ENCODE results near the gene SLC38A1.

The SLC38A1 gene

DNA sequence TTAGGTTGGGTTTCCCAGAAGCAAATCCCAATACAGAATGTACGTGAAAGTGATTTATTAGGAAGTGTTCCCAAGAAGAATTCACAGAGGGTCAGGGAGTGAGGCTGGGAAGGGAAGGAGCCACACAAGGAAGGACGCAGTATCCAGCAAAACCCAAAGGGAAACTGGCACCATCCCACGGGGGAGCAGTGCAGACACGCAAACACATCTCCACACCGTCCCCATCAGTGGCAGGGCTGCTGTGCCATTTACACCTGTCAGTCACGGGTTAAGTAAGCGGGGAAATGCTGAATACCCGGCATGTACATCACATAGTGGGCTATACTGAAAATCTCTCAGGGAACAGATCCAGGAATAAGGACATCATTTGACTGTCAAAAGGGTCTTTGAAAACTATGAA is 93.9 kb downstream of the SLC38A1 start:
- no peak overlapping the region for H3K9ac ChIP-seq (ENCODE audit: low read length)
- H3K9me3 ChIP-seq (ENCODE audit: low read length) = no peaks in the 10 kb centered on the region
- H3K27me3 ChIP-seq (ENCODE audit: insufficient read depth, low read length) = no peaks in the 10 kb centered on the region
- no peaks in the 10 kb centered on the region; the same call in 1 of the 2 replicates for H3F3A ChIP-seq (ENCODE audit: insufficient read depth, low read length)
- H3K79me2 ChIP-seq (ENCODE audit: insufficient read depth, low read length) = no peaks in the 10 kb centered on the region
- no peak for TF ChIP-seq EZH2 (IDR thresholded peaks at IDR 0.05; ENCODE audit: borderline replicate concordance, low read length)
- TF ChIP-seq, protein P1, sequence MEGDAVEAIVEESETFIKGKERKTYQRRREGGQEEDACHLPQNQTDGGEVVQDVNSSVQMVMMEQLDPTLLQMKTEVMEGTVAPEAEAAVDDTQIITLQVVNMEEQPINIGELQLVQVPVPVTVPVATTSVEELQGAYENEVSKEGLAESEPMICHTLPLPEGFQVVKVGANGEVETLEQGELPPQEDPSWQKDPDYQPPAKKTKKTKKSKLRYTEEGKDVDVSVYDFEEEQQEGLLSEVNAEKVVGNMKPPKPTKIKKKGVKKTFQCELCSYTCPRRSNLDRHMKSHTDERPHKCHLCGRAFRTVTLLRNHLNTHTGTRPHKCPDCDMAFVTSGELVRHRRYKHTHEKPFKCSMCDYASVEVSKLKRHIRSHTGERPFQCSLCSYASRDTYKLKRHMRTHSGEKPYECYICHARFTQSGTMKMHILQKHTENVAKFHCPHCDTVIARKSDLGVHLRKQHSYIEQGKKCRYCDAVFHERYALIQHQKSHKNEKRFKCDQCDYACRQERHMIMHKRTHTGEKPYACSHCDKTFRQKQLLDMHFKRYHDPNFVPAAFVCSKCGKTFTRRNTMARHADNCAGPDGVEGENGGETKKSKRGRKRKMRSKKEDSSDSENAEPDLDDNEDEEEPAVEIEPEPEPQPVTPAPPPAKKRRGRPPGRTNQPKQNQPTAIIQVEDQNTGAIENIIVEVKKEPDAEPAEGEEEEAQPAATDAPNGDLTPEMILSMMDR (IDR thresholded peaks at IDR 0.05; ENCODE audit: low read length) = no peak
- no peak overlapping the region for H3K4me2 ChIP-seq (ENCODE audit: low read length)
- no peak overlapping the region for H3K27ac ChIP-seq (ENCODE audit: low read depth, low read length, poor library complexity, severe bottlenecking)
- H3K36me3 ChIP-seq (ENCODE audit: insufficient read depth, low read length) = no peaks in the 10 kb centered on the region; the same call in 1 of the 2 replicates
- no peaks in the 10 kb centered on the region for H3K9me2 ChIP-seq (ENCODE audit: low read depth, low read length)
- H2AFZ ChIP-seq (ENCODE audit: low read length) = no peak overlapping the region
- H3K4me3 ChIP-seq (ENCODE audit: low read depth, low read length, poor library complexity, severe bottlenecking) = no peak overlapping the region
- peaks cover 22% of the 10 kb centered on the region for H3K4me1 ChIP-seq (ENCODE audit: insufficient read depth, low read length, severe bottlenecking)
- H4K20me1 ChIP-seq (ENCODE audit: insufficient read depth, low read length) = no peaks in the 10 kb centered on the region

DNA sequence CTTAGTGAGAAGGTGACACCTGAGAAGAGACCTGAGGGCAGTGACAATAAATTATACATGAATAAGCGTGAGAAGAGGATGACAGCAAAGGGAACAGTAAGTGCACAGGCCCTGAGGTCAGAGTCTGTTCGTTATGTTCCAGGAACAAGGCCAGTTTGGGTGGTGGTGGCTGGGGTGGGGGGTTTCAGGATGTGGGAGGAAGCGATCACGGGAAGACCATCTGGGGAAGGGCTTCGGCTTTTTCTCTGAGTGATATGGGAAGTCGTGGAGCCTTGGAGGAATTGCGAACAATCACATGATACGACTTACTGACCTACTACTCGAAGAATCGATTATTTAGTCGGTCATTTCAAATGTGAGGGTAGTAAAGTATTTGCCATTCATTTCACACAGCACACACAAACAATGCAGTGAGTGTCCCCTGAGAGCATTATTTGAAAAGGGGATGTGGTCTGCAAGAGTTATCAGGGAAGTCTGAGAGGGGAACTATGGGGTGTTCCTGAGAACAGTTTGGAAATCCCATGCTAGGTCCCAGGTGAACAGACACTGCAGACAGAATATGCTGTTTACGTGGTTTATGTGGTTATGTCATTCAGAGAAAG is 94.7 kb downstream of the SLC38A1 start:
- TF ChIP-seq EZH2 (IDR thresholded peaks at IDR 0.05; ENCODE audit: borderline replicate concordance, low read length) = no peak
- no peak overlapping the region for H3K9ac ChIP-seq (ENCODE audit: low read length)
- no peaks in the 10 kb centered on the region for H3K9me3 ChIP-seq (ENCODE audit: low read length)
- no peaks in the 10 kb centered on the region for H4K20me1 ChIP-seq (ENCODE audit: insufficient read depth, low read length)
- H3K36me3 ChIP-seq (ENCODE audit: insufficient read depth, low read length) = no peaks in the 10 kb centered on the region; the same call in 1 of the 2 replicates
- H3K27me3 ChIP-seq (ENCODE audit: insufficient read depth, low read length) = no peaks in the 10 kb centered on the region
- no peak overlapping the region for H2AFZ ChIP-seq (ENCODE audit: low read length)
- H3K79me2 ChIP-seq (ENCODE audit: insufficient read depth, low read length) = no peaks in the 10 kb centered on the region
- H3K4me2 ChIP-seq (ENCODE audit: low read length) = no peak overlapping the region
- no peak overlapping the region for H3K27ac ChIP-seq (ENCODE audit: low read depth, low read length, poor library complexity, severe bottlenecking)
- H3K9me2 ChIP-seq (ENCODE audit: low read depth, low read length) = no peaks in the 10 kb centered on the region
- H3K4me1 ChIP-seq (ENCODE audit: insufficient read depth, low read length, severe bottlenecking) = peaks cover 18% of the 10 kb centered on the region
- H3K4me3 ChIP-seq (ENCODE audit: low read depth, low read length, poor library complexity, severe bottlenecking) = no peak overlapping the region
- no peaks in the 10 kb centered on the region; the same call in 1 of the 2 replicates for H3F3A ChIP-seq (ENCODE audit: insufficient read depth, low read length)

DNA sequence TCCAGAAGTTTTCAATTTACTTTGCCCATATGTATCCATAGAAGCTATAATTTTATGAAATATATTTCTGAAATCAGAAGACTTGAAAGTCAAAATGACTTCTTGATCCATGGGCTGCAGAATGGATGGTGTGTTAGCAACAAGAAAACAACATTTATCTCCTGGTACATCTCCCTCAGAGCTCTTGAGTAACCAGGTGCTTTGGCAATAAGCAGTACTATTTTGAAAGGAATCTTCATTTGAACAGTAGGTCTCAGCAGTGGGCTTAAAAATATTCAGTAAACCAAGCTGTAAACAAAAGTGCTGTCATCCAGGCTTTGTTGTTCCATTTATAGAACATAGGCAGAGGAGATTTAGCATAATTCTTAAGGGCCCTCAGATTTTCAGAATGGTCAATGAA is 100.4 kb downstream of the SLC38A1 start:
- Histone ChIP-seq H3K9ac (ENCODE audit: low read length) (no peak overlapping the region), H3K9me3 (ENCODE audit: low read length) (no peaks in the 10 kb centered on the region), H3F3A (ENCODE audit: insufficient read depth, low read length) (no peaks in the 10 kb centered on the region), H3K4me1 (ENCODE audit: insufficient read depth, low read length, severe bottlenecking) (no peaks in the 10 kb centered on the region), H3K27ac (ENCODE audit: low read depth, low read length, poor library complexity, severe bottlenecking) (no peak overlapping the region), H3K79me2 (ENCODE audit: insufficient read depth, low read length) (no peaks in the 10 kb centered on the region), H3K9me2 (ENCODE audit: low read depth, low read length) (no peaks in the 10 kb centered on the region), H3K36me3 (ENCODE audit: insufficient read depth, low read length) (no peaks in the 10 kb centered on the region), H3K27me3 (ENCODE audit: insufficient read depth, low read length) (no peaks in the 10 kb centered on the region), H2AFZ (ENCODE audit: low read length) (no peak overlapping the region), H3K4me2 (ENCODE audit: low read length) (no peak overlapping the region), H3K4me3 (ENCODE audit: low read depth, low read length, poor library complexity, severe bottlenecking) (no peak overlapping the region), H4K20me1 (ENCODE audit: insufficient read depth, low read length) (no peaks in the 10 kb centered on the region)
- TF ChIP-seq, protein P1 (IDR thresholded peaks at IDR 0.05; ENCODE audit: low read length) = no peak
- TF ChIP-seq EZH2 (IDR thresholded peaks at IDR 0.05; ENCODE audit: borderline replicate concordance, low read length) = no peak

DNA sequence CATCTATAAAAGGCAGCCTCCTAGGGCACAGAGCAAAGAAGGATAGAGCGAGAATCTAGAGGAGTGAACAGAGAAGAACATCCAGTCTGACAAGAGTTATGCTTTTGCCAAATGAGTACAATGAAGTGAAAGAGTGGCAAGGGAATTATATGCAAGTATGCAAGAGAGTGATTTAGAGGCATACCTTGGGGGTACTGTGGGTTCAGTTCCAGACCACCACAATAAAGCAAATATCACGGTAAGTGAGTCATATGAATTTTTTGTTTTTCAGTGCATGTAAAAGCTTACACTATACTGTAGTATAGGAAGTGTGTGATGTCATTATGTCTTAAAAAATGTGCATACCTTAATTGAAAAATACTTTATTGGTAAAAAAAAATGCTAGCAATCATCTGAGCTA is 101.4 kb downstream of the SLC38A1 start:
- H3K4me2 ChIP-seq (ENCODE audit: low read length) = no peak overlapping the region
- H4K20me1 ChIP-seq (ENCODE audit: insufficient read depth, low read length) = no peaks in the 10 kb centered on the region
- no peak overlapping the region for H2AFZ ChIP-seq (ENCODE audit: low read length)
- no peaks in the 10 kb centered on the region for H3K9me2 ChIP-seq (ENCODE audit: low read depth, low read length)
- H3K79me2 ChIP-seq (ENCODE audit: insufficient read depth, low read length) = no peaks in the 10 kb centered on the region
- no peaks in the 10 kb centered on the region for H3F3A ChIP-seq (ENCODE audit: insufficient read depth, low read length)
- no peak overlapping the region for H3K4me3 ChIP-seq (ENCODE audit: low read depth, low read length, poor library complexity, severe bottlenecking)
- H3K36me3 ChIP-seq (ENCODE audit: insufficient read depth, low read length) = no peaks in the 10 kb centered on the region; the same call in 1 of the 2 replicates
- TF ChIP-seq EZH2 (IDR thresholded peaks at IDR 0.05; ENCODE audit: borderline replicate concordance, low read length) = no peak
- TF ChIP-seq, protein P1 (IDR thresholded peaks at IDR 0.05; ENCODE audit: low read length) = no peak
- no peak overlapping the region for H3K27ac ChIP-seq (ENCODE audit: low read depth, low read length, poor library complexity, severe bottlenecking)
- H3K9me3 ChIP-seq (ENCODE audit: low read length) = no peaks in the 10 kb centered on the region
- H3K9ac ChIP-seq (ENCODE audit: low read length) = no peak overlapping the region
- H3K27me3 ChIP-seq (ENCODE audit: insufficient read depth, low read length) = no peaks in the 10 kb centered on the region
- H3K4me1 ChIP-seq (ENCODE audit: insufficient read depth, low read length, severe bottlenecking) = no peaks in the 10 kb centered on the region
